Peyer's patch (tissue), 4 donors: ENCODE results near the gene CCAR1. TPM values are rescaled to one million over a fixed set of nuclear protein-coding genes. Genes with fewer than 3 reads are reported as not detected.
"Not testable (repeated sequence)": the region's sequence is repeated elsewhere in the genome, so short reads cannot be mapped to it uniquely, and the experiment has no call there.

Experiments
- DNase-seq, 3 donors: peaks; one replicate each; pipeline ENCODE4 v3.0.0-alpha.2; 2017 to 2019
- H3K27ac ChIP-seq, 4 donors: fragments of 200-600 bp; sonication (generic); one replicate each; pipeline ENCODE4 v1.5.1; 2016 to 2019
- H3K27me3 ChIP-seq, 2 donors: fragments of 200-600 bp; sonication (generic); one replicate each; pipeline ENCODE4 v1.5.1; 2019
- H3K36me3 ChIP-seq, 3 donors: fragments of 200-600 bp; sonication (generic); one replicate each; pipeline ENCODE4 v1.5.1; 2016 to 2019
- H3K4me1 ChIP-seq, 4 donors: fragments of 200-600 bp; sonication (generic); one replicate each; pipeline ENCODE4 v1.5.1; 2016 to 2019
- H3K4me3 ChIP-seq, 4 donors: fragments of 200-600 bp; sonication (generic); 1 replicate in 3 of 4; 2 replicates in 1 of 4; pipeline ENCODE4 v1.5.1; 2016 to 2019; ENCODE audit warnings: mild to moderate bottlenecking in 1 of 4
- H3K9me3 ChIP-seq, 4 donors: fragments of 200-600 bp; sonication (generic); one replicate each; pipeline ENCODE4 v1.5.1; 2016 to 2019; ENCODE audit warnings: mild to moderate bottlenecking in 1 of 4
- POLR2A ChIP-seq, 2 donors: fragments of 450-650 bp; IDR thresholded peaks; one replicate each; pipeline ENCODE4 v1.5.1; 2017; ENCODE audit warnings: antibody characterized with exemption in 2 of 2, mild to moderate bottlenecking in 2 of 2, moderate library complexity in 2 of 2
- total RNA-seq, 4 donors: library from RNA; depleted of rRNA; stranded (reverse); fragments of >200 nt; gene quantifications; one replicate each; pipeline ENCODE4 v1.1.0, GENCODE V29; 2016
- TF ChIP-seq, protein P1 (sequence below), 6 experiments: fragments of 450-650 bp in 4 of 6; fragments of 200-600 bp in 2 of 6; sonication (generic) in 1 of 6; IDR thresholded peaks; one replicate each; pipeline ENCODE4 v1.5.1; 2017 to 2019; ENCODE audit warnings: antibody characterized with exemption in 6 of 6, mild to moderate bottlenecking in 3 of 6, moderate library complexity in 1 of 6

The CCAR1 gene
- total RNA-seq, 4 donors from 2014 or later, result 63.7 to 215 (median 88.5) TPM

DNA sequence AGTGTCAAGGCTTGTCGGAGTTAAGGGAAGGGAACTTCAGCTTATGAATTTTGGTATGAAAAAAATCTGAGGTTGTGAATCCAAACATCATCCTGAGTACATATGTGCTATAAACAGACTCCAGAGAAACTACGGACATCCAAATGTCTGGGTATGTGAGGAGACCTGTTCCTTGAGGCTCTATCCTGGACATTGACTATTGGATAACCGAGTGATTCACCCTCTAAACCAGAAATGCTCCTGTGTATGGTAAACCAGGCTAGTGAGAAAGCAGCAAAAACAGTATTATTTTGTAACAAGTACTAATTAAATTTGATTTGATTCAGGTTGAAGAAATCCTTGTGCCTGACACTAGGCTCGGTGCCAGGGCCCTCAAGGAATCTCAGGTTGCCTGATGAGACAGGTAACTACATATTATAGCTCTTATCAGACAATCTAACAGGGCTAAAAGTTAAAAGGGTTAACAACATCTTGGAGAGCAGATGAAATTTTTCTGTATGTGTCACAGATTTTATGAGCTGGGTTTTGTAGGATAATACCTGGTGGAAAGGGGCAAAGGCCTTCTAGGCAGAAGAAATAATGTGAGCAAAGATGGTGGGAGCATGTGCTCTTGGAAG lies 95.9 kb downstream of the CCAR1 start:
- no peaks in the 10 kb centered on the region for H3K27me3 ChIP-seq
- H3K27ac ChIP-seq, result no peak overlapping the region
- no peaks in the 10 kb centered on the region for H3K36me3 ChIP-seq
- H3K9me3 ChIP-seq, result no peaks in the 10 kb centered on the region
- no peaks in the 10 kb centered on the region for H3K4me1 ChIP-seq
- H3K4me3 ChIP-seq, result no peak overlapping the region
- TF ChIP-seq, protein P1, sequence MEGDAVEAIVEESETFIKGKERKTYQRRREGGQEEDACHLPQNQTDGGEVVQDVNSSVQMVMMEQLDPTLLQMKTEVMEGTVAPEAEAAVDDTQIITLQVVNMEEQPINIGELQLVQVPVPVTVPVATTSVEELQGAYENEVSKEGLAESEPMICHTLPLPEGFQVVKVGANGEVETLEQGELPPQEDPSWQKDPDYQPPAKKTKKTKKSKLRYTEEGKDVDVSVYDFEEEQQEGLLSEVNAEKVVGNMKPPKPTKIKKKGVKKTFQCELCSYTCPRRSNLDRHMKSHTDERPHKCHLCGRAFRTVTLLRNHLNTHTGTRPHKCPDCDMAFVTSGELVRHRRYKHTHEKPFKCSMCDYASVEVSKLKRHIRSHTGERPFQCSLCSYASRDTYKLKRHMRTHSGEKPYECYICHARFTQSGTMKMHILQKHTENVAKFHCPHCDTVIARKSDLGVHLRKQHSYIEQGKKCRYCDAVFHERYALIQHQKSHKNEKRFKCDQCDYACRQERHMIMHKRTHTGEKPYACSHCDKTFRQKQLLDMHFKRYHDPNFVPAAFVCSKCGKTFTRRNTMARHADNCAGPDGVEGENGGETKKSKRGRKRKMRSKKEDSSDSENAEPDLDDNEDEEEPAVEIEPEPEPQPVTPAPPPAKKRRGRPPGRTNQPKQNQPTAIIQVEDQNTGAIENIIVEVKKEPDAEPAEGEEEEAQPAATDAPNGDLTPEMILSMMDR (IDR thresholded peaks at IDR 0.05), result no peak
- TF ChIP-seq POLR2A (IDR thresholded peaks at IDR 0.05), result no peak
- DNase-seq, result no peak

DNA sequence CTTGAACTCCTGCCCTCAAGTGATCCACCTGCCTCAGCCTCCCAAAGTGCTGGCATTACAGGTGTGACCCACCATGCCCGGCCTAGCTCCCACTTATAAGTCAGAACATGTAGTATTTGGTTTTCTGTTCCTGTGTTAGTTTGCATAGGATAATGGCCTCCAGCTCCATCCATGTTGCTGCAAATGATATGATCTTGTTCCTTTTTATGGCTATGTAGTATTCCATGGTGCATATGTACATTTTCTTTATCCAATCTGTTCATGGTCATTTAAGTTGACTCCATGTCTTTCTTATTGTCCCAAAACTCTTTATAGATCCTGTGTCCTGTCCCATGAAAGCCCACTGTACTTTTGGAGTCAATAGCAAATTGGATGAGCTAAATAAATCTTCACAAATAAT lies 99.3 kb downstream of the CCAR1 start:
- not testable (repeated sequence) for H3K27me3 ChIP-seq, H3K36me3 ChIP-seq, H3K9me3 ChIP-seq, H3K4me3 ChIP-seq, H3K27ac ChIP-seq, DNase-seq, H3K4me1 ChIP-seq

DNA sequence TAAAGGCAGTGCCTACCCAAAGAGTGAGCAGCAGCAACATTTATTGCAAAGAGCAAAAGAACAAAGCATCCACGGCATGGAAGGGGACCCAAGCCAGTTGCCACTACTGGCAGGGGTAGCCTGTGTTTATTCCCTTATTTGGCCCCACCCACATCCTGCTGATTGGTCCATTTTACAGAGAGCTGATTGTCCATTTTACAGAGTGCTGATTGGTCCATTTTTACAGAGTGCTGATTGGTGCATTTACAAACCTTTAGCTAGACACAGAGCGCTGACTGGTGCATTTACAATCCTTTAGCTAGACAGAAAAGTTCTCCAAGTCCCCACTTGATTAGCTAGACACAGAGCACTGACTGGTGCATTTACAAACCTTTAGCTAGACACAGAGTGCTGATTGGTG lies 101.6 kb downstream of the CCAR1 start:
- H3K4me1 ChIP-seq, DNase-seq, H3K27me3 ChIP-seq, H3K9me3 ChIP-seq, H3K36me3 ChIP-seq, H3K4me3 ChIP-seq, H3K27ac ChIP-seq: not testable (repeated sequence)

DNA sequence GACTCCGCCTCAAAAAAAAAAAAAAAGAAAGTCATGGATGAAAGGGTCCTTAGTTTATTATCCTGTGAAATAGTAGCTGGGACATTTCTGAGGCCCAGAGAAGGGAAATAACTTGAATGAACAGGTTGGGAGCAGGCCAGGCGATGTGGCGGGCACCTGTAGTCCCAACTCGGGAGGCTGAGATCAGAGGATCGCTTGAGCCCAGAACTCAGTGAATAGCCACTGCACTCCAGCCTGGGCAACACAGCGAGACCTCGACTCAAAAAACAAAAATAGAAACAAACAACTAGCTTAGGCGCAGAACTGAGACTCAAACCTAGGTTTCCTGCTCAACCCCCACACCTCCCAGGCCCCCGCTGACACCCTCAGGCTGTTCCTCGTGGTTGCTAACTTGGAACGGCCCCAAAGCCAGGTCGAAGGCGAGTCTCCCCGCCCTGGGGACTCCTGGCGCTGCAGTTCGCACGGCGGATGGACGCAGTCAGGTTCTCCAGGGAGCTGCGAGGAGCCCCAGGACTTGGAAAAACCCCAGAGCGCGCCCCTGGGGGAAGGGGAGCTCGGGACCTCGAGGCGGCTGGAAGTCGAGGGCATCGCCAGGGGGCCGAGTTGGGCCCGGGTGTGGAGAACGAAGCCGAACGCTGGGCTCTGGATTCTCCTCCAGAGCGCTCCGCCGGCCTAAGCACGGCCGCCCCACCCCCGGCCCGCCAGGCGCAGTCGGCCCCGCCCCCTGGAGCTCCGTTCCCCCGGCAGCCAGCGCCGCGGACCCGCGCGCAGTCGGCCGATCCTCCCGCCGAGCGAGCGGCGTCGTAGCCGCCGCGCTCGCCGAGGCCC lies 105.9 kb downstream of the CCAR1 start, which contains the start of gene STOX1:
Gene STOX1 (plus strand): TSS at position 768 of the 828 bp plus-strand sequence. CDS start 93 bp downstream, outside the sequence.
- TF ChIP-seq POLR2A (IDR thresholded peaks at IDR 0.05), result no peak
- TF ChIP-seq, protein P1 (IDR thresholded peaks at IDR 0.05), result no peak
- Histone ChIP-seq H3K9me3 (no peaks in the 10 kb centered on the region), H3K4me1 (peaks cover 0 to 8% (median 3%) of the 10 kb centered on the region in 4 donors), H3K36me3 (no peaks in the 10 kb centered on the region), H3K27ac (peak within 1 kb of the TSS in 3 of 4 donors; percentile 30 to 58 (median 55)), H3K4me3 (peak within 1 kb of the TSS; percentile 46 to 86 (median 66)), H3K27me3 (no peaks in the 10 kb centered on the region)
- peak; percentile 21 to 81 (median 69) for DNase-seq

DNA sequence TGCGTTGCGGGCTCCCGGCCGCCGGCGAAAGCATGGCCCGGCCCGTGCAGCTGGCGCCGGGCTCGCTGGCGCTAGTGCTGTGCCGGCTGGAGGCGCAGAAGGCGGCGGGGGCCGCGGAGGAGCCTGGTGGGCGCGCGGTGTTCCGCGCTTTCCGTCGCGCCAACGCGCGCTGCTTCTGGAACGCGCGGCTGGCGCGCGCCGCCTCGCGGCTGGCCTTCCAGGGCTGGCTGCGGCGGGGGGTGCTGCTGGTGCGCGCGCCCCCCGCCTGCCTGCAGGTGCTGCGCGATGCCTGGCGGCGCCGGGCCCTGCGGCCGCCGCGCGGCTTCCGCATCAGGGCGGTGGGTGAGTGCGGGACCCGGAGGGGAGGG lies 106.5 kb downstream of the CCAR1 start:
- H3K4me1 ChIP-seq, H3K9me3 ChIP-seq, H3K36me3 ChIP-seq, H3K27me3 ChIP-seq, DNase-seq: not testable (repeated sequence)
- peak overlapping the region; percentile 46 to 86 (median 66) for H3K4me3 ChIP-seq
- peak overlapping the region in 1 of 4 donors; percentile 55 for H3K27ac ChIP-seq

DNA sequence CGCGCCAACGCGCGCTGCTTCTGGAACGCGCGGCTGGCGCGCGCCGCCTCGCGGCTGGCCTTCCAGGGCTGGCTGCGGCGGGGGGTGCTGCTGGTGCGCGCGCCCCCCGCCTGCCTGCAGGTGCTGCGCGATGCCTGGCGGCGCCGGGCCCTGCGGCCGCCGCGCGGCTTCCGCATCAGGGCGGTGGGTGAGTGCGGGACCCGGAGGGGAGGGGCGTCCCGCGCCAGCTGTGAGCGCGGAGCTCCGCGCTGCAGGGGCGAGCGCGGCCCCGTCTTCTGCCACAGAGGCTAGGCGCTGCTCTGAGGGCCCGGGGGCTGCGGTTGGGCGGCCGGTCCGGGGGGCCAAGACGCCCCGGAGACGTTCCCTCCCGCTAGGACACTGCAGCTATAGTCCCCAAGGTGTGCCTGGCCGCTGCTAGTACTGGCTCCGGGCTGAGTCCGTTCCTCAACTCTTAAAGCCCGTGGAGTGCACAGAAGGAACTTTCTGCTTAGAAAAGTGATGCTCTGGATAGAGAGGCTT lies 107.1 kb downstream of the CCAR1 start:
- not testable (repeated sequence) for H3K36me3 ChIP-seq, H3K4me1 ChIP-seq, H3K9me3 ChIP-seq, H3K27me3 ChIP-seq
- peak in 1 of 3 donors; percentile 54 for DNase-seq
- H3K27ac ChIP-seq, result peak overlapping the region in 1 of 4 donors; percentile 42
- peak overlapping the region; percentile 30 to 61 (median 53) for H3K4me3 ChIP-seq

DNA sequence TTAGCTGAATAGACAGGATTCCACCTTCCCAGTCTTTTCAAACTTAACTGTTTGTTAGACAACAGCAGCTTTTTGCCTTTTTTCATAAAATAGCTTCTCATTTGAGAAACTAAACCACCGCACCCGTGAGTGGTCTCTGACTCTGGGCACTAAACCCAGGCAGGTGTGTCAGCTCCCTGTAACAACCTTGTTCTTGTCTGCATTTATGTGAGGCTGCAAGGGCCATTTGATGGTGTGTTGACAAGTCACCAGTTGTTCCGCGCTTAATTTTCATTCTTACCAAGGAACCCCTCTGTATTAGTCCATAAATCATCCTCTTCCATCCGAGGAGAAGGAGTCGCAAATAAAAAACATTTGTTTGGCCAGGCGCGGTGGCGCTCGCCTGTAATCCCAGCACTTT lies 107.8 kb downstream of the CCAR1 start:
- Histone ChIP-seq H3K36me3 (no peaks in the 10 kb centered on the region), H3K27me3 (no peaks in the 10 kb centered on the region), H3K4me3 (peak overlapping the region in 1 of 4 donors; percentile 56), H3K4me1 (peaks cover 0 to 8% (median 3%) of the 10 kb centered on the region in 4 donors), H3K27ac (no peak overlapping the region), H3K9me3 (no peaks in the 10 kb centered on the region)
- DNase-seq, result no peak
- TF ChIP-seq POLR2A (IDR thresholded peaks at IDR 0.05), result no peak
- TF ChIP-seq, protein P1 (IDR thresholded peaks at IDR 0.05), result no peak
